SU-DHL-6 (cell line): ENCODE measurements around the gene CDC123.

Experiments used
- H2AFZ ChIP-seq: fragments of 200-600 bp; sonication (generic); 2 replicates; pipeline ENCODE4 v1.6.1; 2014; ENCODE audit warnings: low read depth, mild to moderate bottlenecking, moderate library complexity, mixed read lengths, antibody characterized with exemption, low read length; ENCODE audit not compliant: severe bottlenecking
- H3F3A ChIP-seq: fragments of 200-600 bp; shearing (Covaris generic); 2 replicates; pipeline ENCODE4 v1.6.0; 2016; ENCODE audit warnings: antibody characterized with exemption, mild to moderate bottlenecking; ENCODE audit not compliant: insufficient read depth
- H3K27ac ChIP-seq: fragments of 200-600 bp; sonication (generic); 2 replicates; pipeline ENCODE4 v1.5.1; 2016; ENCODE audit warnings: low read depth, mild to moderate bottlenecking, low read length, moderate library complexity, mixed read lengths
- H3K27me3 ChIP-seq: fragments of 200-600 bp; sonication (generic), shearing (Covaris generic); 2 replicates; pipeline ENCODE4 v1.6.0; 2014; ENCODE audit warnings: mild to moderate bottlenecking, low read length
- H3K36me3 ChIP-seq: fragments of 200-600 bp; sonication (generic); 2 replicates; pipeline ENCODE4 v1.6.1; 2014; ENCODE audit warnings: mild to moderate bottlenecking, low read length, mixed read lengths
- H3K4me2 ChIP-seq: fragments of 300-600, 200-600 bp; shearing (Covaris generic), sonication (generic); 2 replicates; pipeline ENCODE4 v1.6.0; 2014; ENCODE audit warnings: low read length, low read depth, mild to moderate bottlenecking; ENCODE audit not compliant: poor library complexity, severe bottlenecking
- H3K4me3 ChIP-seq: fragments of 200-600 bp; sonication (generic); 2 replicates; pipeline ENCODE4 v1.5.1; 2014; ENCODE audit warnings: antibody characterized with exemption, low read length, mild to moderate bottlenecking, mixed read lengths; ENCODE audit not compliant: insufficient read depth, poor library complexity, severe bottlenecking
- H3K79me2 ChIP-seq: fragments of 200-600 bp; sonication (generic); 2 replicates; pipeline ENCODE4 v1.6.1; 2014; ENCODE audit warnings: mild to moderate bottlenecking, low read length, moderate library complexity; ENCODE audit not compliant: insufficient read depth
- H3K9ac ChIP-seq: fragments of 200-600 bp; sonication (generic); 2 replicates; pipeline ENCODE4 v1.7.0; 2014; ENCODE audit warnings: mild to moderate bottlenecking, low read length
- H3K9me2 ChIP-seq: fragments of 200-600 bp; sonication (generic); replicated peaks from 2 replicates; pipeline ENCODE4 v1.6.1; 2014; ENCODE audit warnings: low read length; ENCODE audit not compliant: insufficient read depth
- H3K9me3 ChIP-seq: fragments of 200-600 bp; sonication (generic); 2 replicates; pipeline ENCODE4 v1.6.1; 2014; ENCODE audit warnings: low read length, mixed read lengths; ENCODE audit not compliant: insufficient read depth
- H4K20me1 ChIP-seq: fragments of 200-600 bp; sonication (generic); 2 replicates; pipeline ENCODE4 v1.6.1; 2014; ENCODE audit warnings: low read depth, mild to moderate bottlenecking, antibody characterized with exemption, low read length, moderate library complexity, mixed read lengths
- EZH2phosphoT487 ChIP-seq: fragments of 200-600 bp; sonication (generic), shearing (Covaris generic); conservative IDR thresholded peaks from 2 replicates; pipeline ENCODE4 v1.6.1; 2018; ENCODE audit warnings: mild to moderate bottlenecking, antibody characterized with exemption, low read length, moderate library complexity, mixed read lengths
- TF ChIP-seq, protein P1 (sequence below): fragments of 200-600 bp; sonication (generic); IDR thresholded peaks from one replicate; pipeline ENCODE4 v1.5.1; 2017; ENCODE audit warnings: antibody characterized with exemption, mild to moderate bottlenecking, low read length, moderate library complexity; ENCODE audit not compliant: insufficient read depth, poor library complexity, severe bottlenecking

Gene CDC123

DNA sequence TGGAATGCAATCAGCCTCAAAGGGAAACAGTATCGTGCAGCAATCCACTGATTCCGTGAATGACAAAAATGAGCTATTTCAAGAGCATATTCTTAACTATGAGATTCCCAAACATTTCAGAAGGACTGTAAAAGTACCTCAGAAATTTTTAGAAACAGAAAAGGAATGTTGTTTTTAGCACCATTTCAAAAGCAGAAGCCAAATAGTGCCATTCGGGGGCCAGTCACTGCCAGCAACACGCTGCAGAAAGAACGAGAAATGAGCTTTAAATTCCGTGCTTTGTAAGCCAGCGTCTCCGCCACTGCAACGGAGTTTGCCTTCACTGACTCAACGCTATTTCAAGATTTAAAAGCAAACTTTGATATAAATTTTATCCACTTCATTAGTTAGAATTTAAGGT is 6.6 kb upstream of the CDC123 start:
- H3K9me2 ChIP-seq, result no peaks in the 10 kb centered on the region
- no peaks in the 10 kb centered on the region for H4K20me1 ChIP-seq
- H3F3A ChIP-seq, result no peaks in the 10 kb centered on the region; the same call in 1 of the 2 replicates
- peaks cover 73% of the 10 kb centered on the region for H3K79me2 ChIP-seq
- H3K9ac ChIP-seq, result no peak overlapping the region
- no peak overlapping the region for H2AFZ ChIP-seq
- H3K9me3 ChIP-seq, result no peaks in the 10 kb centered on the region
- H3K27ac ChIP-seq, result no peak overlapping the region
- no peaks in the 10 kb centered on the region for H3K27me3 ChIP-seq
- TF ChIP-seq EZH2phosphoT487, result no peak
- TF ChIP-seq, protein P1, sequence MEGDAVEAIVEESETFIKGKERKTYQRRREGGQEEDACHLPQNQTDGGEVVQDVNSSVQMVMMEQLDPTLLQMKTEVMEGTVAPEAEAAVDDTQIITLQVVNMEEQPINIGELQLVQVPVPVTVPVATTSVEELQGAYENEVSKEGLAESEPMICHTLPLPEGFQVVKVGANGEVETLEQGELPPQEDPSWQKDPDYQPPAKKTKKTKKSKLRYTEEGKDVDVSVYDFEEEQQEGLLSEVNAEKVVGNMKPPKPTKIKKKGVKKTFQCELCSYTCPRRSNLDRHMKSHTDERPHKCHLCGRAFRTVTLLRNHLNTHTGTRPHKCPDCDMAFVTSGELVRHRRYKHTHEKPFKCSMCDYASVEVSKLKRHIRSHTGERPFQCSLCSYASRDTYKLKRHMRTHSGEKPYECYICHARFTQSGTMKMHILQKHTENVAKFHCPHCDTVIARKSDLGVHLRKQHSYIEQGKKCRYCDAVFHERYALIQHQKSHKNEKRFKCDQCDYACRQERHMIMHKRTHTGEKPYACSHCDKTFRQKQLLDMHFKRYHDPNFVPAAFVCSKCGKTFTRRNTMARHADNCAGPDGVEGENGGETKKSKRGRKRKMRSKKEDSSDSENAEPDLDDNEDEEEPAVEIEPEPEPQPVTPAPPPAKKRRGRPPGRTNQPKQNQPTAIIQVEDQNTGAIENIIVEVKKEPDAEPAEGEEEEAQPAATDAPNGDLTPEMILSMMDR, result no peak
- H3K4me2 ChIP-seq, result no peak overlapping the region
- H3K4me3 ChIP-seq, result no peak overlapping the region
- peaks cover 6% of the 10 kb centered on the region for H3K36me3 ChIP-seq

DNA sequence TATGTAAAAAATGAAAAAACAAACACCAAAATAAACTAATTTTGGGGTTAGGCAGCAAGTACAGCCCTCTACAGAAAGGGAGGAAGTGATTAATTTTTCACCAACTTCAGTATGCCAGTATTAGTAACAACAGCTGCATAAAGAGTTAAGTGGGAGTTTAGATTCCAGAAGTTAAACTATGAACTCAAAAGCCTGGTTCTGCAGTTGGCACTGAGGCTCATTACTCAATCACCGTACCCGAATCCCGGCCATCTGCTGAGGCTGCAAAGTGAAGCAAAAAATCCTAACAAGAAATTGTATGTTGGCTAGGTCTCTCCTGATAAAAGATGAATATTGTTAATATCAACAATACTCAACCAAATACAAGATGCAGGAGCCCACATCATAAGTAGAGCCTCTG is 4.3 kb upstream of the CDC123 start:
- H3K4me3 ChIP-seq, result no peak overlapping the region
- H3K27ac ChIP-seq, result no peak overlapping the region
- H4K20me1 ChIP-seq, result no peaks in the 10 kb centered on the region
- H3K9me3 ChIP-seq, result no peaks in the 10 kb centered on the region
- H3K9me2 ChIP-seq, result no peaks in the 10 kb centered on the region
- no peaks in the 10 kb centered on the region for H3F3A ChIP-seq
- H3K79me2 ChIP-seq, result peaks cover 94% of the 10 kb centered on the region
- H3K4me2 ChIP-seq, result no peak overlapping the region
- no peak overlapping the region for H2AFZ ChIP-seq
- no peak overlapping the region for H3K9ac ChIP-seq
- H3K27me3 ChIP-seq, result no peaks in the 10 kb centered on the region
- H3K36me3 ChIP-seq, result no peaks in the 10 kb centered on the region
- no peak for TF ChIP-seq EZH2phosphoT487
- TF ChIP-seq, protein P1, result no peak

DNA sequence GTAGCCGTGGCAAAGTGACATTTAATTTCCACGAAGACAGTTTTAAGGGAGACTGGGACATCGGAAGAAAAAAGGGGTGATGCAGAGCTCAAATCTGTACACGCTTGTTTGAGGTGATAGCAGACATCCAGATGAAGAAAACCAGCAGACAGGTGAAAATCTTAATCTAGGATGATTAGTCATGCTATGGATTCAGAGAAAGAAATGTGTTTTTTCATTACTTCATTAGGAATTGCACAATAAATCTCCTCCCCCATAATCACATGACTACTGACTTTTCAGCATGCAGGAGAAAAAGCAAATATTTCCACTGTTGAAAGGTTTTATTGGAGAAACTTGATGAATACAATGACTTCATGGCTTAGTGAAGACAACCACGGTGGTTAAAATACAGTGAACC is 2.8 kb upstream of the CDC123 start:
- Histone ChIP-seq H2AFZ (no peak overlapping the region), H3K27me3 (no peaks in the 10 kb centered on the region), H3K9me3 (no peaks in the 10 kb centered on the region), H3F3A (peaks cover 5% of the 10 kb centered on the region; the same call in 1 of the 2 replicates), H3K36me3 (no peaks in the 10 kb centered on the region), H3K4me2 (no peak overlapping the region), H3K4me3 (no peak overlapping the region), H3K9me2 (no peaks in the 10 kb centered on the region), H3K9ac (no peak overlapping the region), H3K27ac (no peak overlapping the region), H4K20me1 (0 out of 2 replicates have a peak, but pooled peaks cover 5% of the 10 kb centered on the region), H3K79me2 (peaks cover 96% of the 10 kb centered on the region)
- TF ChIP-seq, protein P1, result no peak
- no peak for TF ChIP-seq EZH2phosphoT487
